ENCODE measurements around the gene ZNF326.

DNA sequence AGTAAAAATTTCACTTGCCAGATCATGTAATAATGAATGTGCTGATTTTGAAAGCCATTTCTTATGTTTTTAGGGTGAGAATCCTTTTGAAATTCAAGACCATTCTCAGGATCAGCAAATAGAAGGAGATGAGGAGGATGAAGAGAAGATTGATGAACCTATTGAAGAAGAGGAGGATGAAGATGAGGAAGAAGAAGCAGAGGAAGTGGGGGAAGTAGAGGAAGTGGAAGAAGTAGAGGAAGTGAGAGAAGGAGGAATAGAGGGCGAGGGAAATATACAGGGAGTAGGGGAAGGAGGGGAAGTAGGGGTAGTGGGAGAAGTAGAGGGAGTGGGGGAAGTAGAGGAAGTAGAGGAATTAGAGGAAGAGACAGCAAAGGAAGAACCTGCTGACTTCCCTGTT lies 32.4 kb downstream of the ZNF326 start:
- no peak for TF ChIP-seq POLR2A (IDR thresholded peaks at IDR 0.05; ENCODE audit: low read length)
- TF ChIP-seq GATA1 (IDR thresholded peaks at IDR 0.05; ENCODE audit: low read depth, low read length) = no peak
